H9 (cell line): Measurements from ENCODE around the gene TAF8. TPM values are rescaled to one million over a fixed set of nuclear protein-coding genes. Genes with fewer than 3 reads are reported as not detected.

Experiments used
- DNase-seq: peaks from one replicate; pipeline ENCODE4 v3.0.0-alpha.2; 2017
- H2AFZ ChIP-seq: one replicate; pipeline ENCODE4 v1.6.1; 2013; ENCODE audit warnings: mild to moderate bottlenecking, low read length, control low read depth, moderate library complexity
- H2AK5ac ChIP-seq: 2 replicates; pipeline ENCODE4 v1.6.1; 2013; ENCODE audit warnings: low read length, control low read depth, mixed read lengths; ENCODE audit not compliant: insufficient read length
- H2BK120ac ChIP-seq: one replicate; pipeline ENCODE4 v1.6.1; 2013; ENCODE audit warnings: low read depth, mild to moderate bottlenecking, low read length, control low read depth, inconsistent platforms; ENCODE audit not compliant: poor library complexity, severe bottlenecking
- H2BK12ac ChIP-seq: 2 replicates; pipeline ENCODE4 v1.6.1; 2013; ENCODE audit warnings: low read length, control low read depth, mixed read lengths, low read depth; ENCODE audit not compliant: insufficient read length
- H2BK15ac ChIP-seq: 2 replicates; pipeline ENCODE4 v1.6.1; 2013; ENCODE audit warnings: low read depth, low read length, control low read depth
- H2BK20ac ChIP-seq: one replicate; pipeline ENCODE4 v1.6.1; 2013; ENCODE audit warnings: low read depth, mild to moderate bottlenecking, low read length, control low read depth, inconsistent platforms; ENCODE audit not compliant: poor library complexity, severe bottlenecking
- H2BK5ac ChIP-seq: 2 replicates; pipeline ENCODE4 v1.6.1; 2013; ENCODE audit warnings: low read length, control low read depth, mixed read lengths; ENCODE audit not compliant: insufficient read length
- H3K14ac ChIP-seq: 2 replicates; pipeline ENCODE4 v1.6.1; 2013; ENCODE audit warnings: low read length, control low read depth; ENCODE audit not compliant: insufficient read depth
- H3K18ac ChIP-seq: 2 replicates; pipeline ENCODE4 v1.6.1; 2013; ENCODE audit warnings: low read depth, mild to moderate bottlenecking, mixed read lengths, low read length, control low read depth; ENCODE audit not compliant: insufficient read length
- H3K23ac ChIP-seq: 2 replicates; pipeline ENCODE4 v1.6.1; 2013; ENCODE audit warnings: low read length, control low read depth, mixed read lengths, low read depth; ENCODE audit not compliant: insufficient read length
- H3K23me2 ChIP-seq: 2 replicates; pipeline ENCODE4 v1.6.1; 2013; ENCODE audit warnings: low read depth, mild to moderate bottlenecking, mixed read lengths, low read length, control low read depth; ENCODE audit not compliant: insufficient read length, poor library complexity, severe bottlenecking
- H3K27ac ChIP-seq: 2 replicates; pipeline ENCODE4 v1.5.1; 2013; ENCODE audit warnings: low read length, control low read depth, mixed read lengths, low read depth; ENCODE audit not compliant: insufficient read length
- H3K27me3 ChIP-seq: 2 replicates; pipeline ENCODE4 v1.6.1; 2013; ENCODE audit warnings: low read length, control low read depth, inconsistent platforms; ENCODE audit not compliant: insufficient read depth
- H3K4ac ChIP-seq: 2 replicates; pipeline ENCODE4 v1.6.1; 2013; ENCODE audit warnings: low read depth, mild to moderate bottlenecking, control low read depth, inconsistent platforms, low read length, moderate library complexity
- H3K4me1 ChIP-seq: 2 replicates; pipeline ENCODE4 v1.6.1; 2013; ENCODE audit warnings: low read length, control low read depth, inconsistent platforms; ENCODE audit not compliant: insufficient read depth
- H3K4me2 ChIP-seq: 2 replicates; pipeline ENCODE4 v1.6.1; 2013; ENCODE audit warnings: low read length, control low read depth, mixed read lengths; ENCODE audit not compliant: insufficient read length, insufficient read depth
- H3K56ac ChIP-seq: 2 replicates; pipeline ENCODE4 v1.6.1; 2013; ENCODE audit warnings: low read depth, mild to moderate bottlenecking, mixed read lengths, low read length, control low read depth; ENCODE audit not compliant: insufficient read length
- H3K79me1 ChIP-seq: 2 replicates; pipeline ENCODE4 v1.6.1; 2013; ENCODE audit warnings: low read depth, mild to moderate bottlenecking, moderate library complexity, low read length, control low read depth, inconsistent platforms; ENCODE audit not compliant: insufficient read depth, poor library complexity, severe bottlenecking
- H3K79me2 ChIP-seq: 2 replicates; pipeline ENCODE4 v1.6.1; 2013; ENCODE audit warnings: low read length, control low read depth, inconsistent platforms; ENCODE audit not compliant: insufficient read depth
- H3K9ac ChIP-seq: 2 replicates; pipeline ENCODE4 v1.6.1; 2013; ENCODE audit warnings: low read length, control low read depth, mixed read lengths; ENCODE audit not compliant: insufficient read length; ENCODE audit errors: extremely low read depth
- H3K9me3 ChIP-seq: one replicate; pipeline ENCODE4 v1.6.1; 2013; ENCODE audit warnings: low read depth, low read length, inconsistent platforms; ENCODE audit not compliant: control insufficient read depth
- H3T11ph ChIP-seq: one replicate; pipeline ENCODE4 v1.6.1; 2013; ENCODE audit warnings: mild to moderate bottlenecking, low read length, control low read depth, inconsistent platforms
- H4K20me1 ChIP-seq: one replicate; pipeline ENCODE4 v1.6.1; 2013; ENCODE audit not compliant: control insufficient read depth, insufficient read length, insufficient read depth
- H4K5ac ChIP-seq: 2 replicates; pipeline ENCODE4 v1.6.1; 2013; ENCODE audit warnings: low read depth, mild to moderate bottlenecking, mixed read lengths, low read length, control low read depth; ENCODE audit not compliant: insufficient read length
- H4K8ac ChIP-seq: replicated peaks from 2 replicates; pipeline ENCODE4 v1.6.1; 2013; ENCODE audit warnings: low read length, control low read depth, mixed read lengths, low read depth; ENCODE audit not compliant: insufficient read length
- H4K91ac ChIP-seq: 2 replicates; pipeline ENCODE4 v1.6.1; 2013; ENCODE audit warnings: low read depth, mild to moderate bottlenecking, moderate library complexity, mixed read lengths, low read length, control low read depth; ENCODE audit not compliant: insufficient read length
- H3K27ac Mint-ChIP-seq, 3 experiments: 2 replicates in 2 of 3; 3 replicates in 1 of 3; pipeline ENCODE4 v1.8.0; 2020 to 2021; ENCODE audit warnings: mixed read lengths in 3 of 3, mild to moderate bottlenecking in 1 of 3, moderate library complexity in 1 of 3
- H3K27me3 Mint-ChIP-seq: 2 replicates; pipeline ENCODE4 v1.8.0; 2021; ENCODE audit warnings: low read depth, mild to moderate bottlenecking, moderate library complexity, mixed read lengths
- H3K36me3 Mint-ChIP-seq, 3 experiments: 2 replicates in 2 of 3; 3 replicates in 1 of 3; pipeline ENCODE4 v1.8.0; 2020 to 2021; ENCODE audit warnings: low read depth in 3 of 3, mixed read lengths in 3 of 3; ENCODE audit not compliant: insufficient read depth in 1 of 3
- H3K4me1 Mint-ChIP-seq, 2 experiments: 2 replicates each; pipeline ENCODE4 v1.8.0; 2020; ENCODE audit warnings: mixed read lengths in 2 of 2
- H3K4me3 Mint-ChIP-seq, 2 experiments: 2 replicates in 1 of 2; 3 replicates in 1 of 2; pipeline ENCODE4 v1.8.0; 2020 to 2021; ENCODE audit warnings: mild to moderate bottlenecking in 2 of 2, mixed read lengths in 2 of 2, moderate library complexity in 1 of 2
- H3K9me3 Mint-ChIP-seq, 2 experiments: 2 replicates in 1 of 2; 3 replicates in 1 of 2; pipeline ENCODE4 v1.8.0; 2020; ENCODE audit warnings: mild to moderate bottlenecking in 2 of 2, mixed read lengths in 2 of 2, moderate library complexity in 1 of 2
- WGBS: extraction: QIAGEN DNeasy Blood & Tissue Kit; methylation state at CpG from one replicate; pipeline ENCODE4 v1.1.7; 2013; ENCODE audit warnings: missing lambda C conversion rate, low lambda C conversion rate, mixed read lengths; ENCODE audit not compliant: insufficient read length; ENCODE audit errors: extremely low coverage; 5-methylcytosine and 5-hydroxymethylcytosine counted together
- total RNA-seq: library from RNA; stranded (reverse); gene quantifications from 2 replicates; pipeline ENCODE4 v1.2.1, GENCODE V29; 2021
- TF ChIP-seq, protein P1 (sequence below): fragments of 200-600 bp; sonication (generic); conservative IDR thresholded peaks from 3 replicates; pipeline ENCODE4 v1.8.0; 2021; ENCODE audit warnings: antibody characterized with exemption, mild to moderate bottlenecking

TAF8 gene
- total RNA-seq, 1 experiment from 2014 or later: 30.4 TPM

DNA sequence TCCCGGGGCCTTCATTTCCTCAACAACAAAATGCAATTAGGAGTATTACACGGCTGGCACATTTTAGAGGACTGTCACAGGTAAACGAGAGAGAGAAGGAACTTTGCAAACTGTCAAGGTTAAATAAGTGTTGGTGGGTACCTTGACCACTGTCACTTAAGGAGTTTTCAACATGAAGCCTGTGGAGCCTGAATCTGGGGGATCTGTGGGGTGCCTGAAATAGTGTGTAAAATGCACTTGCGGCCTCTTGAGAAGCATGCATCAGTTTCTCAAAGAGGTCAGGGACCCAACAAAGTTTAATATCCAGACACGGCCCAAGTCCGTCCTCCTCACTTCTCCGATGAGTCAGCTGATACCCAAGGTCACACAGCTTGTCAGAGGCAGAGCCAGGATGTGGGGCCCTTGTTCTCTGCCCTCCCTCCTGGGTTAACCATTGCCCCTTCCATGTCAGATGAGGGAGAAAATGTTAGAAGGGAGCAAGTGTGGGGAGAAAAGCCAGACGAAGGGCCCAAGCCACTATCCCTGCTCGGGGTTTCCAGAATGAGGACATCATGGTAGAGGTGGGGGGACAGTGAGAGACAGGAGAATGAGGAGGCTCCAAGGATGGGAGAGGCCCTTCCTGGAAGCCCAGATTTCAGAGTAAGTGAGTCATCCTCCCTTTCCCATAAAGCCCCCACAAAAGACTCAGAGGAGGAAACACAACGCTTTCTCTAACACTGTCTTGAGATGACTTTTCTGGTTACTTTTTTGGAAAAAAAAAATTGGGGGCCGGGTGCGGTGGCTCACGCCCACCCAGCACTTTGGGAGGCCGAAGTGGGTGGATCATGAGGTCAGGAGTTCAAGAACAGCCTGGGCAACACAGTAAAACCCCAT is 49.9 kb downstream of the TAF8 start:
- TF ChIP-seq, protein P1, sequence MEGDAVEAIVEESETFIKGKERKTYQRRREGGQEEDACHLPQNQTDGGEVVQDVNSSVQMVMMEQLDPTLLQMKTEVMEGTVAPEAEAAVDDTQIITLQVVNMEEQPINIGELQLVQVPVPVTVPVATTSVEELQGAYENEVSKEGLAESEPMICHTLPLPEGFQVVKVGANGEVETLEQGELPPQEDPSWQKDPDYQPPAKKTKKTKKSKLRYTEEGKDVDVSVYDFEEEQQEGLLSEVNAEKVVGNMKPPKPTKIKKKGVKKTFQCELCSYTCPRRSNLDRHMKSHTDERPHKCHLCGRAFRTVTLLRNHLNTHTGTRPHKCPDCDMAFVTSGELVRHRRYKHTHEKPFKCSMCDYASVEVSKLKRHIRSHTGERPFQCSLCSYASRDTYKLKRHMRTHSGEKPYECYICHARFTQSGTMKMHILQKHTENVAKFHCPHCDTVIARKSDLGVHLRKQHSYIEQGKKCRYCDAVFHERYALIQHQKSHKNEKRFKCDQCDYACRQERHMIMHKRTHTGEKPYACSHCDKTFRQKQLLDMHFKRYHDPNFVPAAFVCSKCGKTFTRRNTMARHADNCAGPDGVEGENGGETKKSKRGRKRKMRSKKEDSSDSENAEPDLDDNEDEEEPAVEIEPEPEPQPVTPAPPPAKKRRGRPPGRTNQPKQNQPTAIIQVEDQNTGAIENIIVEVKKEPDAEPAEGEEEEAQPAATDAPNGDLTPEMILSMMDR: no peak
- no peaks in the 10 kb centered on the region for H3K79me1 ChIP-seq
- H3K4me1 Mint-ChIP-seq: peaks cover 17 to 36% of the 10 kb centered on the region in 2 experiments
- peaks cover 17 to 33% (median 31%) of the 10 kb centered on the region in 3 experiments; a peak in 6 of 7 replicates for H3K36me3 Mint-ChIP-seq
- no peaks in the 10 kb centered on the region; the same call in 1 of the 2 replicates for H3K27me3 ChIP-seq
- H3K23ac ChIP-seq: no peak overlapping the region
- no peak overlapping the region for H4K8ac ChIP-seq
- H3T11ph ChIP-seq: no peak overlapping the region
- no peak overlapping the region for H2BK12ac ChIP-seq
- H4K91ac ChIP-seq: no peak overlapping the region
- H2BK20ac ChIP-seq: no peak overlapping the region
- H3K56ac ChIP-seq: no peak overlapping the region
- H4K5ac ChIP-seq: no peak overlapping the region
- no peak for DNase-seq
- H3K14ac ChIP-seq: no peak overlapping the region
- no peak overlapping the region for H3K27ac ChIP-seq
- no peaks in the 10 kb centered on the region for H3K79me2 ChIP-seq
- no peak overlapping the region for H3K4me2 ChIP-seq
- no peaks in the 10 kb centered on the region for H3K9me3 ChIP-seq
- H3K4me3 Mint-ChIP-seq: no peak overlapping the region
- H2AK5ac ChIP-seq: no peak overlapping the region
- no peak overlapping the region for H3K18ac ChIP-seq
- H2AFZ ChIP-seq: no peak overlapping the region
- no peaks in the 10 kb centered on the region for H3K9me3 Mint-ChIP-seq
- no peak overlapping the region for H3K9ac ChIP-seq
- peaks cover 3% of the 10 kb centered on the region for H3K23me2 ChIP-seq
- no peaks in the 10 kb centered on the region for H3K4me1 ChIP-seq
- H3K27me3 Mint-ChIP-seq: peaks cover 45% of the 10 kb centered on the region
- H2BK5ac ChIP-seq: no peak overlapping the region
- no CpG with 5 or more reads among the region's 14 CpGs for WGBS
- H4K20me1 ChIP-seq: no peaks in the 10 kb centered on the region
- H3K27ac Mint-ChIP-seq: peak overlapping the region in 2 of 3 experiments; percentile 34 to 79; a peak in 3 of 7 replicates
- no peak overlapping the region for H3K4ac ChIP-seq
- H2BK120ac ChIP-seq: no peak overlapping the region
- H2BK15ac ChIP-seq: no peak overlapping the region
